PC-9 (cell line): ENCODE results near the gene CSTA.
A peak's percentile ranks its signal among the peaks of the same experiment; 100 is the strongest.

Experiments used
- CTCF ChIP-seq: fragments of 200-600 bp; sonication (generic); conservative IDR thresholded peaks from 2 replicates; pipeline ENCODE4 v1.6.1; 2017; ENCODE audit warnings: mixed run types, antibody characterized with exemption, mild to moderate bottlenecking, moderate library complexity
- EZH2 ChIP-seq: fragments of 200-600 bp; sonication (generic); IDR thresholded peaks from 2 replicates; pipeline ENCODE4 v1.8.0; 2017; ENCODE audit warnings: antibody characterized with exemption, low read depth

GRCh38 chr3:122299872-122300460 lies 25.1 kb upstream of the CSTA start:
- TF ChIP-seq CTCF (peak; percentile 75), EZH2 (no peak)
